ENCODE measurements around the gene IL34.
"Not testable (repeated sequence)": the region's sequence is repeated elsewhere in the genome, so short reads cannot be mapped to it uniquely, and the experiment has no call there.

IL34 gene

GRCh38 chr16:70646260-70647241 is at the start of gene IL34:
Gene IL34, plus strand, starts transcription at chr16:70646559. Its CDS starts 389 bp downstream, at chr16:70646948.
- no peak for DNase-seq (ENCODE audit: low read depth in 2 of 2)

- DNase-seq (ENCODE audit: low read depth in 2 of 2), result no peak
Measured at GRCh38 chr16:70597135-70597835, 49.1 kb upstream of the IL34 start.

- no peak for DNase-seq (ENCODE audit: low read depth in 2 of 2)
Measured at GRCh38 chr16:70598937-70599503, 47.3 kb upstream of the IL34 start.

GRCh38 chr16:70600730-70601129 is 45.6 kb upstream of the IL34 start:
- DNase-seq (ENCODE audit: low read depth in 2 of 2), result no peak

- no peak for DNase-seq (ENCODE audit: low read depth in 2 of 2)
Measured at GRCh38 chr16:70601576-70602575, 44.5 kb upstream of the IL34 start.

- no peak for DNase-seq (ENCODE audit: low read depth in 2 of 2)
Measured at GRCh38 chr16:70602831-70603230, 43.5 kb upstream of the IL34 start.

GRCh38 chr16:70604407-70605282 is 41.7 kb upstream of the IL34 start:
- no peak for DNase-seq (ENCODE audit: low read depth in 2 of 2)

GRCh38 chr16:70605283-70605657 is 41.1 kb upstream of the IL34 start:
- DNase-seq (ENCODE audit: low read depth in 2 of 2), result no peak

GRCh38 chr16:70608521-70608920 is 37.8 kb upstream of the IL34 start:
- no peak for DNase-seq (ENCODE audit: low read depth in 2 of 2)

- no peak for DNase-seq (ENCODE audit: low read depth in 2 of 2)
Measured at GRCh38 chr16:70610273-70611223, 35.8 kb upstream of the IL34 start.

- DNase-seq (ENCODE audit: low read depth in 2 of 2), result no peak
Measured at GRCh38 chr16:70611224-70611598, 35.1 kb upstream of the IL34 start.

- DNase-seq (ENCODE audit: low read depth in 2 of 2), result no peak
Measured at GRCh38 chr16:70611785-70612303, 34.5 kb upstream of the IL34 start.

- no peak for DNase-seq (ENCODE audit: low read depth in 2 of 2)
Measured at GRCh38 chr16:70612931-70613330, 33.4 kb upstream of the IL34 start.

- no peak for DNase-seq (ENCODE audit: low read depth in 2 of 2)
Measured at GRCh38 chr16:70614208-70614951, 32.0 kb upstream of the IL34 start.

GRCh38 chr16:70615945-70616344 is 30.4 kb upstream of the IL34 start:
- DNase-seq (ENCODE audit: low read depth in 2 of 2), result no peak

GRCh38 chr16:70621864-70622263 is 24.5 kb upstream of the IL34 start:
- not testable (repeated sequence) for DNase-seq (ENCODE audit: low read depth in 2 of 2)

- no peak for DNase-seq (ENCODE audit: low read depth in 2 of 2)
Measured at GRCh38 chr16:70627696-70628095, 18.7 kb upstream of the IL34 start.
